ENCODE results near the gene IQCH. TPM values are rescaled to one million over a fixed set of nuclear protein-coding genes. Genes with fewer than 3 reads are reported as not detected.

The IQCH gene
- total RNA-seq, 1 experiment from 2014 or later: 1.1 TPM

DNA sequence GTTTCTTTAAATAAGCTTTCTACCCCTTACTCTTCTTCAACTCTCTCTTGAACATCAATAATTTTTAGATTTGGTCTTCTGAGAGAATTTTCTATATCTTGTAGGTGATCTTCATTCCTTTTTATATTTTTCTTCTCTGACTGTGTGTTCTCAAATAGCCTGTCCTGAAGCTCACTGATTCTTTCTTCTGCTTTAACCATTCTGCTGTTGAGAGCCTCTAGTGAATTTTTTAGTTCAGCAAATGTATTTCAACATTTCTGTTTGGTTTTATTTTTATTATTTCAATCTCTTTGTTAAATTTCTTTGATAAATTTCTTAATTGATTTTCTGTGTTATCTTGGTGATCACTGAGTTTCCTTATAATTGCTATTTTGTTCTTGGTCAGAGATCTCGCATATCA lies 19.6 kb downstream of the IQCH start:
- TF ChIP-seq CTCF (conservative IDR thresholded peaks at IDR 0.05): no peak
- no peak for DNase-seq

More for the DNA sequence above, 19.6 kb downstream of the IQCH start:
- Histone ChIP-seq H2BK12ac (ENCODE audit: insufficient read length, low read depth, low read length) (no peak overlapping the region), H2BK15ac (ENCODE audit: low read depth, low read length) (no peak overlapping the region), H3K23me2 (ENCODE audit: insufficient read length, low read depth, low read length, poor library complexity, severe bottlenecking) (no peaks in the 10 kb centered on the region), H3T11ph (ENCODE audit: low read length) (no peak overlapping the region), H3K9me3 (ENCODE audit: control insufficient read depth, low read depth, low read length) (no peaks in the 10 kb centered on the region), H4K91ac (ENCODE audit: insufficient read length, low read depth, low read length) (no peak overlapping the region), H3K4ac (ENCODE audit: low read depth, low read length) (no peak overlapping the region), H2BK5ac (ENCODE audit: insufficient read length, low read length) (no peak overlapping the region), H3K18ac (ENCODE audit: insufficient read length, low read depth, low read length) (no peak overlapping the region), H3K23ac (ENCODE audit: insufficient read length, low read depth, low read length) (no peak overlapping the region), H3K27me3 (ENCODE audit: insufficient read depth, low read length) (no peaks in the 10 kb centered on the region), H2AFZ (ENCODE audit: low read length) (no peak overlapping the region), H3K14ac (ENCODE audit: insufficient read depth, low read length) (no peak overlapping the region), H3K27ac (ENCODE audit: insufficient read length, low read depth, low read length) (no peak overlapping the region), H3K56ac (ENCODE audit: insufficient read length, low read depth, low read length) (no peak overlapping the region), H2AK5ac (ENCODE audit: insufficient read length, low read length) (no peak overlapping the region), H3K79me2 (ENCODE audit: insufficient read depth, low read length) (no peaks in the 10 kb centered on the region), H4K8ac (replicated peaks; ENCODE audit: insufficient read length, low read depth, low read length) (no peak overlapping the region), H3K79me1 (ENCODE audit: insufficient read depth, low read depth, low read length, poor library complexity, severe bottlenecking) (no peaks in the 10 kb centered on the region), H4K20me1 (ENCODE audit: control insufficient read depth, insufficient read depth, insufficient read length) (no peaks in the 10 kb centered on the region), H2BK120ac (ENCODE audit: low read depth, low read length, poor library complexity, severe bottlenecking) (no peak overlapping the region), H3K4me2 (ENCODE audit: insufficient read depth, insufficient read length, low read length) (no peak overlapping the region), H2BK20ac (ENCODE audit: low read depth, low read length, poor library complexity, severe bottlenecking) (no peak overlapping the region), H4K5ac (ENCODE audit: insufficient read length, low read depth, low read length) (no peak overlapping the region), H3K9ac (ENCODE audit: extremely low read depth, insufficient read length, low read length) (no peak overlapping the region), H3K4me1 (ENCODE audit: insufficient read depth, low read length) (no peaks in the 10 kb centered on the region)
- H3K36me3 Mint-ChIP-seq (ENCODE audit: insufficient read depth in 1 of 3, low read depth in 3 of 3): no peaks in the 10 kb centered on the region
- no peak overlapping the region for H3K4me3 Mint-ChIP-seq
- peaks cover 4 to 6% of the 10 kb centered on the region in 2 experiments; a peak in 2 of 4 replicates for H3K4me1 Mint-ChIP-seq
- H3K27ac Mint-ChIP-seq: no peak overlapping the region
- no peaks in the 10 kb centered on the region for H3K9me3 Mint-ChIP-seq
- no CpG with 5 or more reads among the region's 1 CpG for WGBS (ENCODE audit: extremely low coverage, insufficient read length, low lambda C conversion rate)
- H3K27me3 Mint-ChIP-seq (ENCODE audit: low read depth): no peaks in the 10 kb centered on the region

Measured in H9 (cell line).